CD4-positive, alpha-beta T cell (primary cell): Measurements from ENCODE around the gene C12orf56. TPM values are rescaled to one million over a fixed set of nuclear protein-coding genes. Genes with fewer than 3 reads are reported as not detected.

ENCODE experiments used
- ATAC-seq: fragments of 200-7000 bp; cut with Tn5 transposase; one replicate; pipeline ENCODE4 v1.10.0; 2022; ENCODE audit warnings: mild to moderate bottlenecking; ENCODE audit not compliant: poor library complexity
- CTCF ChIA-PET: fragments of 350-600 bp; sonication (Branson Sonifier 250); formaldehyde crosslinking; loops from one replicate; lab custom pipeline; 2021; ENCODE audit warnings: antibody characterized with exemption, inconsistent platforms; lab: Charles Lee
- POLR2A ChIA-PET: fragments of 350-600 bp; sonication (Branson Sonifier 250); formaldehyde crosslinking; loops from one replicate; lab custom pipeline; 2021; ENCODE audit warnings: antibody characterized with exemption, inconsistent platforms; lab: Charles Lee
- DNase-seq, 14 experiments: peaks; one replicate each; pipeline ENCODE4 v3.0.0-alpha.2; 2013 to 2020; ENCODE audit warnings: mixed read lengths in 2 of 14
- H3K27ac ChIP-seq, 2 donors: one replicate each; pipeline versions ENCODE4 v1.5.1 to v1.7.0; 2013; ENCODE audit warnings: low read length in 2 of 2, low read depth in 1 of 2, mild to moderate bottlenecking in 1 of 2
- H3K27me3 ChIP-seq, 2 experiments: 1 replicate in 1 of 2; 2 replicates in 1 of 2; pipeline versions ENCODE4 v1.6.1 to v1.7.0; 2013; ENCODE audit warnings: low read length in 2 of 2, control low read depth in 1 of 2, mild to moderate bottlenecking in 1 of 2, moderate library complexity in 1 of 2; ENCODE audit not compliant: insufficient read depth in 2 of 2, control insufficient read depth in 1 of 2
- H3K36me3 ChIP-seq: one replicate; pipeline ENCODE4 v1.6.1; 2013; ENCODE audit warnings: low read length, control low read depth; ENCODE audit not compliant: insufficient read depth
- H3K4me1 ChIP-seq: one replicate; pipeline ENCODE4 v1.6.1; 2013; ENCODE audit warnings: low read length, control low read depth; ENCODE audit not compliant: insufficient read depth
- H3K4me3 ChIP-seq: one replicate; pipeline ENCODE4 v1.5.1; 2013; ENCODE audit warnings: mild to moderate bottlenecking, low read length, moderate library complexity
- H3K9me3 ChIP-seq, 2 experiments: 1 replicate in 1 of 2; 2 replicates in 1 of 2; pipeline versions ENCODE4 v1.6.1 to v1.7.0; 2013; ENCODE audit warnings: low read length in 2 of 2, mild to moderate bottlenecking in 2 of 2, control low read depth in 1 of 2, moderate library complexity in 1 of 2; ENCODE audit not compliant: control insufficient read depth in 1 of 2, insufficient read depth in 1 of 2
- H3K27ac Mint-ChIP-seq: one replicate; pipeline ENCODE4 v1.8.0; 2020; ENCODE audit warnings: mixed read lengths
- H3K27me3 Mint-ChIP-seq: one replicate; pipeline ENCODE4 v1.8.0; 2021; ENCODE audit warnings: mixed read lengths
- H3K36me3 Mint-ChIP-seq: one replicate; pipeline ENCODE4 v1.8.0; 2021; ENCODE audit warnings: low read depth, mixed read lengths
- H3K4me1 Mint-ChIP-seq: one replicate; pipeline ENCODE4 v1.8.0; 2021; ENCODE audit warnings: low read depth, mixed read lengths
- H3K4me3 Mint-ChIP-seq: one replicate; pipeline ENCODE4 v1.8.0; 2020; ENCODE audit warnings: mild to moderate bottlenecking, mixed read lengths
- H3K9me3 Mint-ChIP-seq: one replicate; pipeline ENCODE4 v1.8.0; 2020; ENCODE audit warnings: mixed read lengths
- CTCF ChIP-seq: fragments of 200-600 bp; IDR thresholded peaks from one replicate; pipeline ENCODE4 v1.8.0; 2022; ENCODE audit warnings: antibody characterized with exemption, mild to moderate bottlenecking
- intact Hi-C, 2 experiments: fragments of 100-400 bp; cut with DNase I in 1 of 2; cut with micrococcal nuclease in 1 of 2; formaldehyde crosslinking; loops; one replicate each; pipeline versions ENCODE4 v1.15.1 to v1.9.0; 2023 to 2025; cut with DNase I, micrococcal nuclease
- total RNA-seq, 174 experiments: library from RNA in 2 of 174; stranded (reverse) in 2 of 174; gene quantifications; one replicate each; pipeline ENCODE4 v1.2.3 and lab custom pipeline; 2021 to 2026

Gene C12orf56
- total RNA-seq, 2 experiments from 2014 or later, result 0.08 to 0.17 TPM

- Histone ChIP-seq H3K9me3 (no peaks in the 10 kb centered on the region), H3K4me3 (peak within 1 kb of the TSS; percentile 96), H3K27ac (peak within 1 kb of the TSS; percentile 78 to 83), H3K27me3 (no peaks in the 10 kb centered on the region), H3K4me1 (peaks cover 31% of the 10 kb centered on the region), H3K36me3 (no peaks in the 10 kb centered on the region)
- intact Hi-C loops, result loop anchor here (2.0 to 10.0 kb wide), 8 partner anchors 48 to 1731 kb away; partner anchors contain the start of genes KICS2 (in 2 of the 2), GNS (in 1 of the 2), LLPH (in 1 of the 2) and TBK1 (in 1 of the 2)
- ATAC-seq (peak; percentile 94), DNase-seq (peak; percentile 82 to 99 (median 91))
- Mint-ChIP-seq H3K4me1 (peaks cover 36% of the 10 kb centered on the region), H3K27ac (peak within 1 kb of the TSS; percentile 94), H3K9me3 (no peaks in the 10 kb centered on the region), H3K36me3 (peaks cover 10% of the 10 kb centered on the region), H3K27me3 (no peaks in the 10 kb centered on the region), H3K4me3 (peak within 1 kb of the TSS; percentile 98)
- ChIA-PET POLR2A (interaction anchor here (0.5 to 2.1 kb wide), 12 partner anchors 8 to 1765 kb away, joined by 3 to 17 read pairs (median 4); partner anchors contain the start of genes C12orf56, GNS, KICS2 and LEMD3), CTCF (no interaction called here)
- no peak for TF ChIP-seq CTCF
Measured at GRCh38 chr12:64403707-64404469, 13.3 kb upstream of the C12orf56 start, which contains the start of gene XPOT. Gene XPOT, plus strand, starts transcription at chr12:64404392. Its CDS starts 5,644 bp downstream, at chr12:64410036.

- intact Hi-C loops, result loop anchor here (5.0 to 10.0 kb wide), 5 partner anchors 50 to 1733 kb away; partner anchors contain the start of genes KICS2 (in 1 of the 2), LLPH (in 1 of the 2) and TBK1 (in 1 of the 2)
- DNase-seq (no peak), ATAC-seq (no peak)
- TF ChIP-seq CTCF, result no peak
- Histone ChIP-seq H3K27me3 (no peaks in the 10 kb centered on the region), H3K27ac (no peak overlapping the region), H3K36me3 (no peaks in the 10 kb centered on the region), H3K4me3 (no peak overlapping the region), H3K9me3 (no peaks in the 10 kb centered on the region), H3K4me1 (peaks cover 31% of the 10 kb centered on the region)
- ChIA-PET CTCF (no interaction called here), POLR2A (interaction anchor here (0.6 kb wide), 1 partner anchor 19 kb away, joined by 3 read pairs; no protein-coding TSS in a partner anchor)
- Mint-ChIP-seq H3K27ac (no peak overlapping the region), H3K9me3 (no peaks in the 10 kb centered on the region), H3K36me3 (peaks cover 10% of the 10 kb centered on the region), H3K27me3 (no peaks in the 10 kb centered on the region), H3K4me3 (no peak overlapping the region), H3K4me1 (peaks cover 30% of the 10 kb centered on the region)
Measured at GRCh38 chr12:64402181-64402580, 11.6 kb upstream of the C12orf56 start.

- H3K27ac ChIP-seq, result peak overlapping the region in 1 of 2 donors; percentile 66
- peak in 6 of 14 experiments; percentile 16 to 73 (median 58) for DNase-seq
- ChIA-PET POLR2A (interaction anchor here (0.6 to 1.5 kb wide), 2 partner anchors 9 to 622 kb away, joined by 3 to 4 read pairs; partner anchors contain the start of gene C12orf56), CTCF (no interaction called here)
- H3K27ac Mint-ChIP-seq, result peak overlapping the region; percentile 78
- H3K9me3 Mint-ChIP-seq, result no peaks in the 10 kb centered on the region
- H3K36me3 ChIP-seq, result no peaks in the 10 kb centered on the region
- intact Hi-C loops, result loop anchor here (5.0 to 10.0 kb wide), 5 partner anchors 52 to 1735 kb away; partner anchors contain the start of genes KICS2 (in 1 of the 2), LLPH (in 1 of the 2) and TBK1 (in 1 of the 2)
- H3K9me3 ChIP-seq, result no peaks in the 10 kb centered on the region
- TF ChIP-seq CTCF, result no peak
- peaks cover 16% of the 10 kb centered on the region for H3K4me1 Mint-ChIP-seq
- ATAC-seq, result no peak
- H3K36me3 Mint-ChIP-seq, result peaks cover 6% of the 10 kb centered on the region
- H3K27me3 ChIP-seq, result no peaks in the 10 kb centered on the region
- no peaks in the 10 kb centered on the region for H3K27me3 Mint-ChIP-seq
- peaks cover 21% of the 10 kb centered on the region for H3K4me1 ChIP-seq
- peak overlapping the region; percentile 5 for H3K4me3 Mint-ChIP-seq
- H3K4me3 ChIP-seq, result peak overlapping the region; percentile 3
Measured at GRCh38 chr12:64400041-64400440, 9.5 kb upstream of the C12orf56 start.
